ENCODE measurements around the gene NAALADL2. TPM values are rescaled to one million over a fixed set of nuclear protein-coding genes. Genes with fewer than 3 reads are reported as not detected.

The NAALADL2 gene
- total and polyA plus RNA-seq, 2 experiments from 2014 or later: 3.4 to 15.3 TPM

- no peak overlapping the region for H3K4me3 ChIP-seq
- WGBS (ENCODE audit: low lambda C conversion rate, missing lambda C conversion rate): 90% methylated on average over 4 of the region's 4 CpGs
- H3K9me3 ChIP-seq (ENCODE audit: low read depth): no peaks in the 10 kb centered on the region
- no peak overlapping the region for H2AFZ ChIP-seq
- H4K20me1 ChIP-seq (ENCODE audit: insufficient read depth, poor library complexity, severe bottlenecking): no peaks in the 10 kb centered on the region
- H3K27ac ChIP-seq: no peak overlapping the region
- H3K4me2 ChIP-seq: no peak overlapping the region
- DNase-seq (ENCODE audit: low spot score): no peak
- H3K4me1 ChIP-seq (ENCODE audit: insufficient read depth): no peaks in the 10 kb centered on the region
- no peaks in the 10 kb centered on the region for H3K79me2 ChIP-seq
- TF ChIP-seq EZH2phosphoT487 (IDR thresholded peaks at IDR 0.05; ENCODE audit: low read depth, severe bottlenecking, unreplicated experiment) (no peak), EZH2 (IDR thresholded peaks at IDR 0.05; ENCODE audit: borderline replicate concordance) (no peak)
- TF ChIP-seq, protein P1, sequence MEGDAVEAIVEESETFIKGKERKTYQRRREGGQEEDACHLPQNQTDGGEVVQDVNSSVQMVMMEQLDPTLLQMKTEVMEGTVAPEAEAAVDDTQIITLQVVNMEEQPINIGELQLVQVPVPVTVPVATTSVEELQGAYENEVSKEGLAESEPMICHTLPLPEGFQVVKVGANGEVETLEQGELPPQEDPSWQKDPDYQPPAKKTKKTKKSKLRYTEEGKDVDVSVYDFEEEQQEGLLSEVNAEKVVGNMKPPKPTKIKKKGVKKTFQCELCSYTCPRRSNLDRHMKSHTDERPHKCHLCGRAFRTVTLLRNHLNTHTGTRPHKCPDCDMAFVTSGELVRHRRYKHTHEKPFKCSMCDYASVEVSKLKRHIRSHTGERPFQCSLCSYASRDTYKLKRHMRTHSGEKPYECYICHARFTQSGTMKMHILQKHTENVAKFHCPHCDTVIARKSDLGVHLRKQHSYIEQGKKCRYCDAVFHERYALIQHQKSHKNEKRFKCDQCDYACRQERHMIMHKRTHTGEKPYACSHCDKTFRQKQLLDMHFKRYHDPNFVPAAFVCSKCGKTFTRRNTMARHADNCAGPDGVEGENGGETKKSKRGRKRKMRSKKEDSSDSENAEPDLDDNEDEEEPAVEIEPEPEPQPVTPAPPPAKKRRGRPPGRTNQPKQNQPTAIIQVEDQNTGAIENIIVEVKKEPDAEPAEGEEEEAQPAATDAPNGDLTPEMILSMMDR (IDR thresholded peaks at IDR 0.05; ENCODE audit: poor library complexity): no peak
- H3K9me2 ChIP-seq (replicated peaks; ENCODE audit: insufficient read depth): no peaks in the 10 kb centered on the region
- no peaks in the 10 kb centered on the region for H3K27me3 ChIP-seq
- no peaks in the 10 kb centered on the region for H3K36me3 ChIP-seq (replicated peaks; ENCODE audit: insufficient read depth, low read depth)
Observed at GRCh38 chr3:175312791-175313190, 453.7 kb downstream of the NAALADL2 start.

DNA sequence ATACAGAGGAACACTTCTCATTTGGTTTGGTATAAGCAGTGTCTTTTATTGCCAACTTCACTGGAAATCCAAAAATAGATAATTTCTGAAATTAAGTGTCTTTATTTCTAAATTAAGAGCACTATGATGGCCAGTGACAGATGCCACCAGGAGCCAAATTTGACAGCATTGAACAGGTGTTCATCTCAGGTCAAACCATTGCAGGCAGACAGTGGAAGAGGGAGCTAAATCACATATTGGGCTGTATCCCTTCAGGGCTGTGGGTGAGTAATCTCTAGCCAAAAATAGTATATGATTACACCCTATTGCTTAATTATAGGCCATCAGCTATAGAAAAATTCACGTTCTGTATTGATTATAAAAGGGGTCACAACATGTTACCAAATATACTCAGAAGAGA is 457.7 kb downstream of the NAALADL2 start:
- Histone ChIP-seq H3K27me3 (no peaks in the 10 kb centered on the region), H3K27ac (no peak overlapping the region), H3K79me2 (no peaks in the 10 kb centered on the region), H3K9me2 (replicated peaks; ENCODE audit: insufficient read depth) (no peaks in the 10 kb centered on the region), H3K4me2 (no peak overlapping the region), H3K9me3 (ENCODE audit: low read depth) (no peaks in the 10 kb centered on the region), H3K4me3 (no peak overlapping the region), H3K4me1 (ENCODE audit: insufficient read depth) (no peaks in the 10 kb centered on the region), H2AFZ (no peak overlapping the region), H4K20me1 (ENCODE audit: insufficient read depth, poor library complexity, severe bottlenecking) (no peaks in the 10 kb centered on the region), H3K36me3 (replicated peaks; ENCODE audit: insufficient read depth, low read depth) (no peaks in the 10 kb centered on the region)
- 95% methylated on average over 1 of the region's 1 CpG for WGBS (ENCODE audit: low lambda C conversion rate, missing lambda C conversion rate)
- no peak for DNase-seq (ENCODE audit: low spot score)
- TF ChIP-seq EZH2 (IDR thresholded peaks at IDR 0.05; ENCODE audit: borderline replicate concordance): no peak

GRCh38 chr3:175325440-175325839 is 466.3 kb downstream of the NAALADL2 start:
- no peak for TF ChIP-seq EZH2phosphoT487 (IDR thresholded peaks at IDR 0.05; ENCODE audit: low read depth, severe bottlenecking, unreplicated experiment)
- no peak for TF ChIP-seq EZH2 (IDR thresholded peaks at IDR 0.05; ENCODE audit: borderline replicate concordance)
- H2AFZ ChIP-seq: no peak overlapping the region
- H3K4me2 ChIP-seq: no peak overlapping the region
- no peak for DNase-seq (ENCODE audit: low spot score)
- no peaks in the 10 kb centered on the region for H4K20me1 ChIP-seq (ENCODE audit: insufficient read depth, poor library complexity, severe bottlenecking)
- H3K4me1 ChIP-seq (ENCODE audit: insufficient read depth): no peaks in the 10 kb centered on the region
- H3K27ac ChIP-seq: no peak overlapping the region
- WGBS (ENCODE audit: low lambda C conversion rate, missing lambda C conversion rate): 85% methylated on average over 1 of the region's 1 CpG
- H3K9me3 ChIP-seq (ENCODE audit: low read depth): no peaks in the 10 kb centered on the region
- H3K9me2 ChIP-seq (replicated peaks; ENCODE audit: insufficient read depth): no peaks in the 10 kb centered on the region
- H3K27me3 ChIP-seq: no peaks in the 10 kb centered on the region
- H3K36me3 ChIP-seq (replicated peaks; ENCODE audit: insufficient read depth, low read depth): no peaks in the 10 kb centered on the region
- H3K79me2 ChIP-seq: no peaks in the 10 kb centered on the region
- H3K4me3 ChIP-seq: no peak overlapping the region

GRCh38 chr3:175326041-175326440 is 466.9 kb downstream of the NAALADL2 start:
- no peaks in the 10 kb centered on the region for H3K9me2 ChIP-seq (replicated peaks; ENCODE audit: insufficient read depth)
- TF ChIP-seq, protein P1 (IDR thresholded peaks at IDR 0.05; ENCODE audit: poor library complexity): no peak
- TF ChIP-seq EZH2 (IDR thresholded peaks at IDR 0.05; ENCODE audit: borderline replicate concordance) (no peak), EZH2phosphoT487 (IDR thresholded peaks at IDR 0.05; ENCODE audit: low read depth, severe bottlenecking, unreplicated experiment) (no peak)
- H3K27me3 ChIP-seq: no peaks in the 10 kb centered on the region
- no peak overlapping the region for H3K4me3 ChIP-seq
- WGBS (ENCODE audit: low lambda C conversion rate, missing lambda C conversion rate): 92% methylated on average over 4 of the region's 4 CpGs
- H3K9me3 ChIP-seq (ENCODE audit: low read depth): no peaks in the 10 kb centered on the region
- H3K27ac ChIP-seq: no peak overlapping the region
- H3K79me2 ChIP-seq: no peaks in the 10 kb centered on the region
- DNase-seq (ENCODE audit: low spot score): no peak
- no peaks in the 10 kb centered on the region for H4K20me1 ChIP-seq (ENCODE audit: insufficient read depth, poor library complexity, severe bottlenecking)
- no peak overlapping the region for H3K4me2 ChIP-seq
- H3K4me1 ChIP-seq (ENCODE audit: insufficient read depth): no peaks in the 10 kb centered on the region
- H3K36me3 ChIP-seq (replicated peaks; ENCODE audit: insufficient read depth, low read depth): no peaks in the 10 kb centered on the region
- no peak overlapping the region for H2AFZ ChIP-seq

All from hepatocyte (in vitro differentiated cells).